PC-3 (cell line): ENCODE data around the gene ADORA1.

Experiments
- EZH2 ChIP-seq: fragments of 300-600 bp; sonication (generic); IDR thresholded peaks from one replicate; pipeline ENCODE4 v1.6.1; 2017; ENCODE audit warnings: antibody characterized with exemption, mild to moderate bottlenecking, low read length; ENCODE audit not compliant: unreplicated experiment
- EZH2phosphoT487 ChIP-seq: fragments of 300-600 bp; sonication (generic); IDR thresholded peaks from 2 replicates; pipeline ENCODE4 v1.6.1; 2018; ENCODE audit warnings: mild to moderate bottlenecking, antibody characterized with exemption, low read length, borderline replicate concordance
- TF ChIP-seq, protein P1 (sequence below): fragments of 300-600 bp; sonication (generic); conservative IDR thresholded peaks from 2 replicates; pipeline ENCODE4 v1.5.1; 2017; ENCODE audit warnings: antibody characterized with exemption, low read depth, mild to moderate bottlenecking, low read length

- TF ChIP-seq EZH2phosphoT487 (no peak), EZH2 (no peak)
- TF ChIP-seq, protein P1, sequence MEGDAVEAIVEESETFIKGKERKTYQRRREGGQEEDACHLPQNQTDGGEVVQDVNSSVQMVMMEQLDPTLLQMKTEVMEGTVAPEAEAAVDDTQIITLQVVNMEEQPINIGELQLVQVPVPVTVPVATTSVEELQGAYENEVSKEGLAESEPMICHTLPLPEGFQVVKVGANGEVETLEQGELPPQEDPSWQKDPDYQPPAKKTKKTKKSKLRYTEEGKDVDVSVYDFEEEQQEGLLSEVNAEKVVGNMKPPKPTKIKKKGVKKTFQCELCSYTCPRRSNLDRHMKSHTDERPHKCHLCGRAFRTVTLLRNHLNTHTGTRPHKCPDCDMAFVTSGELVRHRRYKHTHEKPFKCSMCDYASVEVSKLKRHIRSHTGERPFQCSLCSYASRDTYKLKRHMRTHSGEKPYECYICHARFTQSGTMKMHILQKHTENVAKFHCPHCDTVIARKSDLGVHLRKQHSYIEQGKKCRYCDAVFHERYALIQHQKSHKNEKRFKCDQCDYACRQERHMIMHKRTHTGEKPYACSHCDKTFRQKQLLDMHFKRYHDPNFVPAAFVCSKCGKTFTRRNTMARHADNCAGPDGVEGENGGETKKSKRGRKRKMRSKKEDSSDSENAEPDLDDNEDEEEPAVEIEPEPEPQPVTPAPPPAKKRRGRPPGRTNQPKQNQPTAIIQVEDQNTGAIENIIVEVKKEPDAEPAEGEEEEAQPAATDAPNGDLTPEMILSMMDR, result no peak
Measured at GRCh38 chr1:203202431-203203245, 75.1 kb downstream of the ADORA1 start.
